B cell (primary cell): ENCODE measurements around the gene CDT1. TPM values are rescaled to one million over a fixed set of nuclear protein-coding genes. Genes with fewer than 3 reads are reported as not detected.

Source experiments
- ATAC-seq: fragments of 200-7000 bp; cut with Tn5 transposase; one replicate; pipeline ENCODE4 v1.10.0; 2021; ENCODE audit warnings: low read depth, mild to moderate bottlenecking, moderate number of reproducible peaks, moderate library complexity
- CTCF ChIA-PET: fragments of 350-600 bp; sonication (Branson Sonifier 250); formaldehyde crosslinking; loops from one replicate; lab custom pipeline; 2021; ENCODE audit warnings: antibody characterized with exemption, inconsistent platforms; lab: Charles Lee
- POLR2A ChIA-PET: fragments of 350-600 bp; sonication (Branson Sonifier 250); formaldehyde crosslinking; loops from one replicate; lab custom pipeline; 2021; ENCODE audit warnings: antibody characterized with exemption; lab: Charles Lee
- DNase-seq: peaks from one replicate; pipeline ENCODE4 v3.0.0; 2013
- H2AFZ ChIP-seq: 2 replicates; pipeline ENCODE4 v1.6.1; 2012; ENCODE audit warnings: mild to moderate bottlenecking, low read depth, low read length; ENCODE audit not compliant: insufficient read depth, poor library complexity, severe bottlenecking
- H3K27ac ChIP-seq, 2 donors: 1 replicate in 1 of 2; 2 replicates in 1 of 2; pipeline ENCODE4 v1.5.1; 2012 to 2013; ENCODE audit warnings: low read length in 2 of 2, mild to moderate bottlenecking in 2 of 2, moderate library complexity in 1 of 2
- H3K27me3 ChIP-seq, 4 experiments: fragments of 200-600 bp in 1 of 4; sonication (generic) in 1 of 4; replicated peaks in 1 of 4; 1 replicate in 2 of 4; 2 replicates in 2 of 4; pipeline versions ENCODE4 v1.6.1 to v1.7.0; 2013 to 2016; ENCODE audit warnings: low read length in 3 of 4, mild to moderate bottlenecking in 2 of 4, mixed read lengths in 1 of 4, moderate library complexity in 1 of 4; ENCODE audit not compliant: insufficient read depth in 4 of 4, control insufficient read depth in 3 of 4; ENCODE audit errors: control extremely low read depth in 1 of 4
- H3K36me3 ChIP-seq, 2 experiments: replicated peaks in 1 of 2; 1 replicate in 1 of 2; 2 replicates in 1 of 2; pipeline versions ENCODE4 v1.6.1 to v1.7.1; 2013; ENCODE audit warnings: low read length in 1 of 2; ENCODE audit not compliant: insufficient read depth in 2 of 2, control insufficient read depth in 1 of 2; ENCODE audit errors: control extremely low read depth in 1 of 2, extremely low read depth in 1 of 2
- H3K4me1 ChIP-seq, 2 donors: fragments of 200-600 bp in 1 of 2; sonication (generic) in 1 of 2; 1 replicate in 1 of 2; 2 replicates in 1 of 2; pipeline versions ENCODE4 v1.5.1 to v1.6.1; 2013 to 2017; ENCODE audit warnings: low read length in 2 of 2; ENCODE audit not compliant: control insufficient read depth in 2 of 2, insufficient read depth in 2 of 2
- H3K4me2 ChIP-seq: replicated peaks from 2 replicates; pipeline ENCODE3; 2012; ENCODE audit warnings: mild to moderate bottlenecking, low read depth, low read length; ENCODE audit not compliant: poor library complexity, severe bottlenecking
- H3K4me3 ChIP-seq, 5 experiments: fragments of 200-600 bp in 1 of 5; sonication (generic) in 1 of 5; 1 replicate in 3 of 5; 2 replicates in 2 of 5; pipeline versions ENCODE4 v1.5.1 to v1.7.0; 2011 to 2016; ENCODE audit warnings: low read length in 4 of 5, mild to moderate bottlenecking in 4 of 5, low read depth in 2 of 5, control low read depth in 1 of 5, moderate library complexity in 1 of 5; ENCODE audit not compliant: insufficient read depth in 1 of 5; ENCODE audit errors: control extremely low read depth in 1 of 5, extremely low read depth in 1 of 5
- H3K79me2 ChIP-seq: fragments of 200-600 bp; sonication (generic); one replicate; pipeline ENCODE4 v1.6.0; 2016; ENCODE audit warnings: low read length; ENCODE audit not compliant: control insufficient read depth, insufficient read depth
- H3K9ac ChIP-seq: fragments of 200-600 bp; sonication (generic); 2 replicates; pipeline ENCODE4 v1.6.1; 2017; ENCODE audit warnings: mild to moderate bottlenecking, low read length, moderate library complexity
- H3K9me3 ChIP-seq, 3 donors: one replicate each; pipeline versions ENCODE4 v1.6.1 to v1.7.1; 2013; ENCODE audit warnings: low read length in 2 of 3; ENCODE audit not compliant: control insufficient read depth in 2 of 3, insufficient read depth in 1 of 3; ENCODE audit errors: control extremely low read depth in 1 of 3
- H4K20me1 ChIP-seq: 2 replicates; pipeline ENCODE4 v1.6.0; 2012; ENCODE audit warnings: mild to moderate bottlenecking, low read length; ENCODE audit not compliant: insufficient read depth, control insufficient read depth, poor library complexity, severe bottlenecking
- H3K27ac Mint-ChIP-seq: one replicate; pipeline ENCODE4 v1.8.0; 2021; ENCODE audit warnings: mixed read lengths
- H3K27me3 Mint-ChIP-seq: one replicate; pipeline ENCODE4 v1.8.0; 2021; ENCODE audit warnings: mixed read lengths
- H3K4me1 Mint-ChIP-seq: one replicate; pipeline ENCODE4 v1.8.0; 2021; ENCODE audit warnings: mixed read lengths
- H3K4me3 Mint-ChIP-seq: one replicate; pipeline ENCODE4 v1.8.0; 2021; ENCODE audit warnings: mixed read lengths
- H3K9me3 Mint-ChIP-seq: one replicate; pipeline ENCODE4 v1.8.0; 2022; ENCODE audit warnings: mixed read lengths; ENCODE audit not compliant: insufficient read depth
- EZH2 ChIP-seq: IDR thresholded peaks from 2 replicates; pipeline ENCODE4 v1.6.1; 2012; ENCODE audit warnings: borderline replicate concordance, low read depth, mild to moderate bottlenecking, moderate library complexity, low read length; ENCODE audit not compliant: insufficient read depth, poor library complexity, severe bottlenecking
- WGBS: methylation state at CpG from one replicate; pipeline ENCODE4 v1.1.5; 2013; ENCODE audit warnings: missing lambda C conversion rate; ENCODE audit not compliant: insufficient coverage; 5-methylcytosine and 5-hydroxymethylcytosine counted together
- intact Hi-C: fragments of 100-400 bp; cut with micrococcal nuclease; formaldehyde crosslinking; loops from one replicate; pipeline ENCODE4 v1.10.0; 2022
- polyA plus RNA-seq: library from polyadenylated mRNA; depleted of rRNA; stranded (reverse); fragments of >200 nt; gene quantifications from 2 replicates; pipeline ENCODE4 v1.2.3, GENCODE V29; 2012
- total RNA-seq, 2 donors: library from RNA; stranded (reverse); fragments of 120-200 nt in 1 of 2; gene quantifications; 1 replicate in 1 of 2; 2 replicates in 1 of 2; pipeline versions ENCODE4 v1.2.3 to v1.2.4, GENCODE V29; 2013 to 2022
- TF ChIP-seq, protein P1 (sequence below): fragments of 200-600 bp; IDR thresholded peaks from one replicate; pipeline ENCODE4 v1.8.0; 2022; ENCODE audit warnings: antibody characterized with exemption, mild to moderate bottlenecking

The CDT1 gene
- total and polyA plus RNA-seq, 2 donors (not counting 1 experiment from before 2014, with no cell fraction given): 0.27 to 0.36 TPM

DNA sequence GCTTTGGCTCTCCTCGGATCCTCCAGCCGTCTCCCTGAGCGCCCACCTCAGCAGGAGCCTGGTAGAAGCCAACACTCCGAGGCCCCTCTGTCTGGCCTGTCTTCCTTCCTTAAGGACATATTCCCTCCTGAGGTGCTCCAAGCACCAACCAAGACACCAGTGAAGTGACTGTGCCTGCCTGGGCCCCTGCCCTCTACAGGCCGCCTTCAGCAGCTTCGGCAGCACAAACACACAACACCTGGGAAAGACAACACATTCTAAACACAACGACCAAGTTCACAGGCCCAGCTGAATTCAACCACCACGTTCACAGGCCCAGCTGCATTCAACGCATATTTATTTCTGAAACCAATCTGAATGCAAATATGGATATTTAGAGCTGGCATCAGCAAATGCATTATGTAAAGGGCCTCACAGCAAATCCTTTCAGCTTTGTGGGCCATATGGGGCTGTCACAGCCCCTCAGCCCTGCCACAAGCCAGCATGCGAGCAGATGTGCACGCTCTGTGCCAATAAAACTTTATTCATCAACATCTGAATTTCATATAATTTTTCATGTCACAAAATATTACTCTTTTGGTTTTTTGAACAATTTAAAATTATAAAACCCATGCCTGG, 40.9 kb downstream of the CDT1 start:
- intact Hi-C loops: no loop called here
- H3K27ac Mint-ChIP-seq: no peak overlapping the region

DNA sequence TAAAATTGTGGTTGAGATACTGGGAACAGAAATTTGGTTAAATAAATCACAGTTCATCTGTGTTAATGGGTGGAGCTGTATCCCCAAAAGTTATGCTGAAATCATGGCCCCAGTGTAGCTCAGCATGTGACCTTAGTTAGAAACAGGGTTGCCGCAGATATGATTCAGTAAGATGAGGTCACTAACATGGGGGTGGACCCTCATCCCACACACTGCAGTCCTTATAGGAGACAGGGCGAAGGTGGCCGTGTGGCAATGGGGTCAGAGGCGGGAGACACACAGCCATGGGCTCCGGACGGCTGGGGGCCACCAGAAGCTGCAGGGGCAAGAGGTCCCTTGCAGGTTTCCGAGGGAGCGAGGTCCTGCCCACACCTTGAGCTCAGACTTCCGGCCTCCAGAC, 42.5 kb downstream of the CDT1 start:
- Mint-ChIP-seq H3K4me1 (no peaks in the 10 kb centered on the region), H3K27ac (no peak overlapping the region), H3K4me3 (no peak overlapping the region), H3K9me3 (no peaks in the 10 kb centered on the region), H3K27me3 (no peaks in the 10 kb centered on the region)
- Histone ChIP-seq H3K4me3 (no peak overlapping the region), H3K79me2 (peaks cover 50% of the 10 kb centered on the region), H2AFZ (no peak overlapping the region), H3K4me1 (no peaks in the 10 kb centered on the region), H3K27me3 (no peaks in the 10 kb centered on the region), H3K9ac (no peak overlapping the region), H3K36me3 (peaks cover 0 to 19% of the 10 kb centered on the region in 2 experiments), H4K20me1 (peaks cover 47% of the 10 kb centered on the region), H3K27ac (no peak overlapping the region), H3K9me3 (no peaks in the 10 kb centered on the region), H3K4me2 (no peak overlapping the region)
- DNase-seq (no peak), ATAC-seq (no peak)
- TF ChIP-seq, protein P1, sequence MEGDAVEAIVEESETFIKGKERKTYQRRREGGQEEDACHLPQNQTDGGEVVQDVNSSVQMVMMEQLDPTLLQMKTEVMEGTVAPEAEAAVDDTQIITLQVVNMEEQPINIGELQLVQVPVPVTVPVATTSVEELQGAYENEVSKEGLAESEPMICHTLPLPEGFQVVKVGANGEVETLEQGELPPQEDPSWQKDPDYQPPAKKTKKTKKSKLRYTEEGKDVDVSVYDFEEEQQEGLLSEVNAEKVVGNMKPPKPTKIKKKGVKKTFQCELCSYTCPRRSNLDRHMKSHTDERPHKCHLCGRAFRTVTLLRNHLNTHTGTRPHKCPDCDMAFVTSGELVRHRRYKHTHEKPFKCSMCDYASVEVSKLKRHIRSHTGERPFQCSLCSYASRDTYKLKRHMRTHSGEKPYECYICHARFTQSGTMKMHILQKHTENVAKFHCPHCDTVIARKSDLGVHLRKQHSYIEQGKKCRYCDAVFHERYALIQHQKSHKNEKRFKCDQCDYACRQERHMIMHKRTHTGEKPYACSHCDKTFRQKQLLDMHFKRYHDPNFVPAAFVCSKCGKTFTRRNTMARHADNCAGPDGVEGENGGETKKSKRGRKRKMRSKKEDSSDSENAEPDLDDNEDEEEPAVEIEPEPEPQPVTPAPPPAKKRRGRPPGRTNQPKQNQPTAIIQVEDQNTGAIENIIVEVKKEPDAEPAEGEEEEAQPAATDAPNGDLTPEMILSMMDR: no peak
- no peak for TF ChIP-seq EZH2
- ChIA-PET POLR2A (no interaction called here), CTCF (no interaction called here)
- 96% methylated on average over 7 of the region's 9 CpGs for whole genome bisulfite sequencing
- intact Hi-C loops: no loop called here

More for the DNA sequence above, 40.9 kb downstream of the CDT1 start:
- DNase-seq: no peak
- H3K4me1 ChIP-seq: no peaks in the 10 kb centered on the region
- H3K9me3 ChIP-seq: no peaks in the 10 kb centered on the region
- H3K27ac ChIP-seq: no peak overlapping the region
- no peak for ATAC-seq
- no peak overlapping the region for H3K4me3 ChIP-seq
- peaks cover 33% of the 10 kb centered on the region for H4K20me1 ChIP-seq
- H3K27me3 Mint-ChIP-seq: no peaks in the 10 kb centered on the region
- no peaks in the 10 kb centered on the region for H3K4me1 Mint-ChIP-seq
- H3K79me2 ChIP-seq: peaks cover 46% of the 10 kb centered on the region
- no peak overlapping the region for H3K4me2 ChIP-seq
- 67% methylated on average over 11 of the region's 11 CpGs for WGBS
- no peak overlapping the region for H3K4me3 Mint-ChIP-seq
- H2AFZ ChIP-seq: no peak overlapping the region
- H3K27me3 ChIP-seq: no peaks in the 10 kb centered on the region
- H3K9me3 Mint-ChIP-seq: no peaks in the 10 kb centered on the region
- TF ChIP-seq, protein P1: no peak
- TF ChIP-seq EZH2: no peak
- CTCF ChIA-PET: interaction anchor here (1.1 kb wide), 1 partner anchor 14 kb away, joined by 3 read pairs; no protein-coding TSS in a partner anchor
- H3K9ac ChIP-seq: no peak overlapping the region
- POLR2A ChIA-PET: no interaction called here
- peaks cover 0 to 20% of the 10 kb centered on the region in 2 experiments for H3K36me3 ChIP-seq
